OCI-LY7 (cell line): ENCODE results near the gene SLC29A2. TPM values are rescaled to one million over a fixed set of nuclear protein-coding genes. Genes with fewer than 3 reads are reported as not detected.
"Not testable (repeated sequence)": the region's sequence is repeated elsewhere in the genome, so short reads cannot be mapped to it uniquely, and the experiment has no call there.

Experiments used
- BruUV-seq: library from RNA; stranded (reverse); fragments of 400-500 nt; replicated peaks from 2 replicates; lab custom pipeline; 2021; lab: Mats Ljungman, UMichigan
- CTCF ChIA-PET: fragments of 300-600 bp; sonication (Branson Sonifier 250); formaldehyde crosslinking; loops from one replicate; lab custom pipeline; 2022; ENCODE audit warnings: antibody characterized with exemption; ENCODE audit not compliant: unreplicated experiment; lab: Charles Lee
- POLR2A ChIA-PET: fragments of 300-600 bp; sonication (Branson Sonifier 250); formaldehyde crosslinking; loops from one replicate; lab custom pipeline; 2022; ENCODE audit warnings: antibody characterized with exemption; lab: Charles Lee
- DNase-seq: peaks from one replicate; pipeline ENCODE4 v3.0.0-alpha.2; 2015; ENCODE audit warnings: low spot score
- H2AFZ ChIP-seq: fragments of 200-600 bp; sonication (generic), shearing (Covaris generic); 2 replicates; pipeline ENCODE4 v1.6.1; 2014; ENCODE audit warnings: mild to moderate bottlenecking, antibody characterized with exemption, low read length, moderate library complexity
- H3K27ac ChIP-seq: fragments of 200-600 bp; sonication (generic); 2 replicates; pipeline ENCODE4 v1.5.1; 2014; ENCODE audit warnings: mixed run types, low read depth, mild to moderate bottlenecking, moderate library complexity, low read length, inconsistent platforms; ENCODE audit not compliant: poor library complexity, severe bottlenecking
- H3K36me3 ChIP-seq: fragments of 200-600 bp; sonication (generic); 2 replicates; pipeline ENCODE4 v1.6.1; 2014; ENCODE audit warnings: mild to moderate bottlenecking, antibody characterized with exemption, low read length, moderate library complexity, mixed read lengths; ENCODE audit not compliant: insufficient read depth
- H3K4me1 ChIP-seq: fragments of 200-600 bp; sonication (generic); 2 replicates; pipeline ENCODE4 v1.5.1; 2014; ENCODE audit warnings: mild to moderate bottlenecking, low read length; ENCODE audit not compliant: insufficient read depth, poor library complexity, severe bottlenecking
- H3K4me2 ChIP-seq: fragments of 200-600 bp; sonication (generic); 2 replicates; pipeline ENCODE4 v1.6.1; 2014; ENCODE audit warnings: mild to moderate bottlenecking, low read length
- H3K4me3 ChIP-seq: fragments of 200-600 bp; sonication (generic); 2 replicates; pipeline ENCODE4 v1.5.1; 2014; ENCODE audit warnings: mild to moderate bottlenecking, low read depth, low read length; ENCODE audit not compliant: poor library complexity, severe bottlenecking
- H3K79me2 ChIP-seq: fragments of 200-600 bp; sonication (generic); 2 replicates; pipeline ENCODE4 v1.6.1; 2016; ENCODE audit warnings: low read depth, mild to moderate bottlenecking, low read length, moderate library complexity, mixed read lengths; ENCODE audit not compliant: insufficient read depth
- H3K9me2 ChIP-seq: fragments of 200-600 bp; sonication (generic); 2 replicates; pipeline ENCODE4 v1.6.1; 2016; ENCODE audit warnings: mild to moderate bottlenecking, low read length, mixed read lengths; ENCODE audit not compliant: insufficient read depth
- H3K9me3 ChIP-seq: fragments of 200-600 bp; sonication (generic); 2 replicates; pipeline ENCODE4 v1.6.1; 2014; ENCODE audit warnings: mild to moderate bottlenecking, mixed run types, low read length, mixed read lengths
- H4K20me1 ChIP-seq: fragments of 200-600 bp; sonication (generic); 2 replicates; pipeline ENCODE4 v1.6.1; 2014; ENCODE audit warnings: mild to moderate bottlenecking, antibody characterized with exemption, low read length, moderate library complexity, mixed read lengths; ENCODE audit not compliant: insufficient read depth
- EZH2phosphoT487 ChIP-seq: fragments of 200-600 bp; sonication (generic); IDR thresholded peaks from 2 replicates; pipeline ENCODE4 v1.6.1; 2018; ENCODE audit warnings: low read depth, borderline replicate concordance, mild to moderate bottlenecking, mixed run types, antibody characterized with exemption, low read length, moderate library complexity, mixed read lengths
- intact Hi-C: fragments of 100-400 bp; cut with micrococcal nuclease; formaldehyde crosslinking; loops from one replicate; pipeline ENCODE4 v1.10.0; 2022; ENCODE audit not compliant: unreplicated experiment
- total RNA-seq, 2 experiments: library from RNA; depleted of rRNA in 1 of 2; stranded (reverse); fragments of >200 nt in 1 of 2; shearing (Covaris generic) in 1 of 2; gene quantifications; 2 replicates each; pipeline ENCODE4 v1.2.3, GENCODE V29; 2014 to 2022
- TF ChIP-seq, protein P1 (sequence below): fragments of 200-600 bp; sonication (generic); conservative IDR thresholded peaks from 2 replicates; pipeline ENCODE4 v1.5.1; 2014; ENCODE audit warnings: mild to moderate bottlenecking, antibody characterized with exemption, low read length, moderate library complexity, mixed read lengths

Gene SLC29A2
- total RNA-seq, 2 experiments from 2014 or later, result 33.6 to 56.4 TPM

DNA sequence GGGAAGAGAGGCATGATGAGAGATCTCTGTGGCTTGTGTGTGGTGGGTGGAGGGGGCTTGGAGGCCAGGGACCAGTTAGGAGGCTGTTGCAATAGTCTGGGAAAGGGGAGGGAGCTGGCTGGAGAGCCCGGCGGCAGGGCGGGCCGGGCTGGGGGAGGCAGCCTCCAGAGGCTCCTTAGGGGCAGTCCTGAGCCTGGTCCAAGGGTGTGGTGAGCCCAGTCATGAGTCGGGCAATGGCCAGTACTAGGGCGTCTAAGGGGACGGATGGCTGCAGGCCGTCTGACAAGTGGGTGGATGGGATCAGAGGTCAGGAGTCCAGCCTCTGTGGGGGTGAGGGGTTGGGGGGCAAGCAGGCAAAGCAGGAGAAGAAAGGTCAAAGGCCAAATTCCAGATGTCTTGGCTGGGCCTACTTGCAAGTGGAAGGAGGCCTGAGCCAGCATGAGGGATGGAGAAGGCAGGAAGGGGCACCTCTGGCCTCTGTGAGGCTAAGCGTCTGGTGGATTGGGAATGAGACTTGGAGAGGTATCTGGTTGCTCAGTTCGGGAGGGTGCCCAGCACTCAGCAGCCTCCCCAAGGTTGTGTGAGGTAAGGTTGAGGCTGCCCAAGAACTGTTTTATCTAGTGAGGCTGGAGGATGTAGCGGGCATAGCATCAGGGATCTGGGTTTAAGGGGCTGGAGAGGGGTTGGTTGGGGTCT is 48.7 kb downstream of the SLC29A2 start:
- DNase-seq, result no peak
- H4K20me1 ChIP-seq, result no peaks in the 10 kb centered on the region
- no peak overlapping the region for H3K4me3 ChIP-seq
- CTCF ChIA-PET, result no interaction called here
- H3K9me2 ChIP-seq, result no peaks in the 10 kb centered on the region
- no TSS peak for BruUV-seq
- intact Hi-C loops, result no loop called here
- H3K79me2 ChIP-seq, result no peaks in the 10 kb centered on the region
- no peaks in the 10 kb centered on the region for H3K36me3 ChIP-seq
- no peak overlapping the region for H3K27ac ChIP-seq
- H3K9me3 ChIP-seq, result no peaks in the 10 kb centered on the region
- TF ChIP-seq EZH2phosphoT487, result no peak
- TF ChIP-seq, protein P1, sequence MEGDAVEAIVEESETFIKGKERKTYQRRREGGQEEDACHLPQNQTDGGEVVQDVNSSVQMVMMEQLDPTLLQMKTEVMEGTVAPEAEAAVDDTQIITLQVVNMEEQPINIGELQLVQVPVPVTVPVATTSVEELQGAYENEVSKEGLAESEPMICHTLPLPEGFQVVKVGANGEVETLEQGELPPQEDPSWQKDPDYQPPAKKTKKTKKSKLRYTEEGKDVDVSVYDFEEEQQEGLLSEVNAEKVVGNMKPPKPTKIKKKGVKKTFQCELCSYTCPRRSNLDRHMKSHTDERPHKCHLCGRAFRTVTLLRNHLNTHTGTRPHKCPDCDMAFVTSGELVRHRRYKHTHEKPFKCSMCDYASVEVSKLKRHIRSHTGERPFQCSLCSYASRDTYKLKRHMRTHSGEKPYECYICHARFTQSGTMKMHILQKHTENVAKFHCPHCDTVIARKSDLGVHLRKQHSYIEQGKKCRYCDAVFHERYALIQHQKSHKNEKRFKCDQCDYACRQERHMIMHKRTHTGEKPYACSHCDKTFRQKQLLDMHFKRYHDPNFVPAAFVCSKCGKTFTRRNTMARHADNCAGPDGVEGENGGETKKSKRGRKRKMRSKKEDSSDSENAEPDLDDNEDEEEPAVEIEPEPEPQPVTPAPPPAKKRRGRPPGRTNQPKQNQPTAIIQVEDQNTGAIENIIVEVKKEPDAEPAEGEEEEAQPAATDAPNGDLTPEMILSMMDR, result no peak
- H2AFZ ChIP-seq, result no peak overlapping the region
- no peak overlapping the region for H3K4me2 ChIP-seq
- POLR2A ChIA-PET, result interaction anchor here (1.0 kb wide), 1 partner anchor 10 kb away, joined by 3 read pairs; no protein-coding TSS in a partner anchor
- peaks cover 48% of the 10 kb centered on the region for H3K4me1 ChIP-seq

- Histone ChIP-seq H3K27ac (no peak overlapping the region), H4K20me1 (no peaks in the 10 kb centered on the region), H3K9me3 (no peaks in the 10 kb centered on the region), H3K9me2 (no peaks in the 10 kb centered on the region), H3K4me2 (no peak overlapping the region), H3K79me2 (no peaks in the 10 kb centered on the region), H2AFZ (no peak overlapping the region), H3K4me3 (no peak overlapping the region), H3K36me3 (no peaks in the 10 kb centered on the region), H3K4me1 (peaks cover 48% of the 10 kb centered on the region)
- ChIA-PET CTCF (interaction anchor here (0.8 kb wide), 1 partner anchor 9 kb away, joined by 3 read pairs; no protein-coding TSS in a partner anchor), POLR2A (no interaction called here)
- no peak for TF ChIP-seq EZH2phosphoT487
- TF ChIP-seq, protein P1, result no peak
- no peak for DNase-seq
- intact Hi-C loops, result no loop called here
- BruUV-seq, result no TSS peak
Measured at GRCh38 chr11:66321606-66322005, 50.0 kb downstream of the SLC29A2 start.

DNA sequence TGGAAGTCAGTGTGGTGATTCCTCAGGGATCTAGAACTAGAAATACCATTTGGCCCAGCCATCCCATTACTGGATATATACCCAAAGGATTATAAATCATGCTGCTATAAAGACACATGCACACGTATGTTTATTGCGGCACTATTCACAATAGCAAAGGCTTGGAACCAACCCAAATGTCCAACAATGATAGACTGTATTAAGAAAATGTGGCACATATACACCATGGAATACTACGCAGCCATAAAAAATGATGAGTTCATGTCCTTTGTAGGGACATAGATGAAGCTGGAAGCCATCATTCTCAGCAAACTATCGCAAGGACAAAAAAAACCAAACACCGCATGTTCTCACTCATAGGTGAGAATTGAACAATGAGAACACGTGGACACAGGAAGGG is 50.8 kb downstream of the SLC29A2 start:
- BruUV-seq, intact Hi-C loops, H3K79me2 ChIP-seq, H3K4me3 ChIP-seq, H3K9me2 ChIP-seq, H4K20me1 ChIP-seq, H2AFZ ChIP-seq, DNase-seq, H3K9me3 ChIP-seq, POLR2A ChIA-PET, H3K27ac ChIP-seq, H3K4me2 ChIP-seq, CTCF ChIA-PET, H3K36me3 ChIP-seq: not testable (repeated sequence)
- H3K4me1 ChIP-seq, result peaks cover 39% of the 10 kb centered on the region

GRCh38 chr11:66320289-66320688 is 51.3 kb downstream of the SLC29A2 start:
- H3K36me3 ChIP-seq, intact Hi-C loops, H3K4me2 ChIP-seq, H3K9me2 ChIP-seq, DNase-seq, CTCF ChIA-PET, H3K27ac ChIP-seq, BruUV-seq, H4K20me1 ChIP-seq, H2AFZ ChIP-seq, POLR2A ChIA-PET, H3K4me3 ChIP-seq, H3K79me2 ChIP-seq, H3K9me3 ChIP-seq: not testable (repeated sequence)
- peaks cover 35% of the 10 kb centered on the region for H3K4me1 ChIP-seq
